RPMI7951 (cell line): ENCODE measurements around the gene ZNF444. TPM values are rescaled to one million over a fixed set of nuclear protein-coding genes. Genes with fewer than 3 reads are reported as not detected.
"Not testable (repeated sequence)": the region's sequence is repeated elsewhere in the genome, so short reads cannot be mapped to it uniquely, and the experiment has no call there.

ENCODE experiments used
- DNase-seq: peaks from one replicate; pipeline ENCODE4 v3.0.0-alpha.2; 2012; ENCODE audit warnings: low read depth
- total RNA-seq: library from RNA; depleted of rRNA; stranded (reverse); fragments of >200 nt; shearing (Covaris generic); gene quantifications from 2 replicates; pipeline ENCODE4 v1.2.3, GENCODE V29; 2014; rRNA removed

The ZNF444 gene
- total RNA-seq: 5.0 and 8.8 TPM in 2 replicates

DNA sequence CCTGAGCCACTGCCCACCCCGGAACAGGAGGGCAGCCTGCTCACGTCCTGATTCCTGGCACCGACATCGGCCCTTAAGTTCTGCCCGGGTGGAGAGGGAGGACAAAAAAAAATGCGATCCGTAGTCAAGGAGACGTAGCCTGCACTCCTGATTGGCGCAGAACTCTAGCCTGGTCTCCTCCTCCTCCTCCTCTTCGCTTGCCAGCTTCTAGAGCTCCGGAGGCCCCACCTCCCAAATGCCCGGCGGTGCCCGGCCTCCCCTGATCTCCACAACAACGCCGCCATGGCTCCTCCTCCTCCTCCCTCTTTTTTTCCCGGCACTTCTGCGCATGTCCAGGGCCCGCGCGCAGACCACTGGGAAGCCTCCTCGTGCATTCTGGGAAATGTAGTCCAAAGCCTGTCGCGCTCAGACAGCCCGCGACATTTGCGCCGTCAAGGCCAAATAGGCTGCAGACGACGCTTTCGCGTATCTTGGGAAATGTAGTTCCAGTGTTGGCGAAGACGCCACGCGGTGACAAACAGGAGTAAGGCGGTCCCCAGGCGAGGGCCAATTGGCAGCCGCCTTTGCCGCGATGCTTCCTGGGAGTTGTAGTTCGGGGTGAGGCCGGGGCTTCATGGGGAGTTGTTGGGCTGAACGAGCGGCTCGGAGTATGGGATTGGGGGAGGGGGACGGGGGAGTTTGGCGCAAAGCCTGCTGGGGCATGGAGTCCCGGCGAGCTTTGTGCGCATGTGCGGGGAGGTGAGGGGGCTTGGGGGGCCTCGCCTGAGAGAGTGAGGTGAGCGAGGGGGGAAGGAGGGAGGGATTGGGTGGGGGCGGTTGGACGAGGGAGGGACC lies at the start of gene ZNF444:
Gene ZNF444, plus strand, starts transcription at position 705 of the 834 bp plus-strand sequence. CDS start 5,625 bp downstream, outside the sequence.
- DNase-seq: peak; percentile 99

DNA sequence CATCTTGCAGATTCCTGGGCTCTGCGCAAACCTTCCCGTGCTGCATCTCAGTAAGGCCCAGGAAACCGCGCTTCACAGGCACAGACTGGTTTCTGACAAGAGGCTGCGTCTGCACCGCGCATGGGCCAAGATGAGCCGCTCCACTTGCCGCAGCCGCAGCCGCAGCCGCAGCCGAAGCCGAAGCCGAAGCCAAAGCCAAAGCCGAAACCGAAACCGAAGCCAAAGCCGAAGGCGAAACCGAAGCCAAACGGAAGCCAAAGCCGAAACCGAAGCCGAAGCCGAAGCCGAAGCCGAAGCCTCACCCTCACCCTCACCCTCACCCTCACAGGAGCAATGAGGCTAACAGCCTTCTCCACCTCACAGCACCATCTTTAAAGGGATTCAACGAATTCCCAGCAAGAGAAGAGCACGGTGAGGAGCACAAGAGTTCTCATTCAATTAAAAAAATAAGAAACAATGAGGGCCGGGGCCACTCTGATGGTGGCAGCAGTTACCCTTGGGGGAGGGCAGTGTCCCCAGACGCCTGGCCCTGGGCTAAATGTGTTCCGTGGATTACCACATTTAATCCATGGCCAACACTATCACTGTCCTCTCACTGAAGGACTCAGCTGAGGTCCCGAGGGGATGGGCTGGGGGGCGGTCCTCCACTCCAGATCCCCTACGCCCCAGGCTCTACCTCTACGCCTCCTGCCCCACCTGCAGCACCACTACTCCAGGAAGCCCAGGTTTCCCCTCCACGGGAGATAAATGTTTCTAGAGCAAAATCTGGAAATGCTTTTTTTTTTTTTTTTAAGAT lies 49.1 kb upstream of the ZNF444 start:
- DNase-seq: peak; percentile 89

GRCh38 chr19:56092685-56093631 lies 48.1 kb upstream of the ZNF444 start:
- peak; percentile 5 for DNase-seq

GRCh38 chr19:56094449-56094848 lies 46.6 kb upstream of the ZNF444 start:
- no peak for DNase-seq

DNA sequence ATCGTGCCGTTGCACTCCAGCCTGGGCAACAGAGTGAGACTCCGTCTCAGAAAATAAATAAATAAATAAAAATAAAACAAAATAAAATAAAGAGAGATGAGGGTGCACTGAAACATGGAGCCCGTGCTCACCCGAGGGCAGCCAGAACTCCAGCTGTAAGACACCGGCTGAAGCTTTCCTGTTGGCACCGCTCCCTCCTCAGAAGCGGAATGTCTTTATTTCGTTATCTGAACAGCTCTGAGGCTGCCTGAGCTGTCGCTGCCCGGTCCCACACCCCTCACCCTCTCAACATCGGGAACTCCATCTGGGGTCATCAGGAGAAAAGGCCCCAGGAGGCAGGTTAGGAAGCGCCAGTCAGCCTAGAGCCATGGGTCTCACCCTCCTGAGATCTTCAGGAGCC lies 44.4 kb upstream of the ZNF444 start:
- DNase-seq: no peak

- DNase-seq: no peak
Observed at GRCh38 chr19:56097306-56097705, 43.8 kb upstream of the ZNF444 start.

GRCh38 chr19:56097776-56098175 lies 43.3 kb upstream of the ZNF444 start:
- DNase-seq: no peak

- not testable (repeated sequence) for DNase-seq
Observed at GRCh38 chr19:56098237-56098636, 42.9 kb upstream of the ZNF444 start.

- DNase-seq: no peak
Observed at GRCh38 chr19:56098731-56099568, 42.1 kb upstream of the ZNF444 start.

GRCh38 chr19:56099638-56100539 lies 41.2 kb upstream of the ZNF444 start:
- no peak for DNase-seq

- DNase-seq: no peak
Observed at GRCh38 chr19:56101095-56101494, 40.0 kb upstream of the ZNF444 start.

- DNase-seq: no peak
Observed at GRCh38 chr19:56101746-56102535, 39.1 kb upstream of the ZNF444 start.

- DNase-seq: no peak
Observed at GRCh38 chr19:56103027-56103614, 38.0 kb upstream of the ZNF444 start.

GRCh38 chr19:56104423-56104822 lies 36.7 kb upstream of the ZNF444 start:
- no peak for DNase-seq

DNA sequence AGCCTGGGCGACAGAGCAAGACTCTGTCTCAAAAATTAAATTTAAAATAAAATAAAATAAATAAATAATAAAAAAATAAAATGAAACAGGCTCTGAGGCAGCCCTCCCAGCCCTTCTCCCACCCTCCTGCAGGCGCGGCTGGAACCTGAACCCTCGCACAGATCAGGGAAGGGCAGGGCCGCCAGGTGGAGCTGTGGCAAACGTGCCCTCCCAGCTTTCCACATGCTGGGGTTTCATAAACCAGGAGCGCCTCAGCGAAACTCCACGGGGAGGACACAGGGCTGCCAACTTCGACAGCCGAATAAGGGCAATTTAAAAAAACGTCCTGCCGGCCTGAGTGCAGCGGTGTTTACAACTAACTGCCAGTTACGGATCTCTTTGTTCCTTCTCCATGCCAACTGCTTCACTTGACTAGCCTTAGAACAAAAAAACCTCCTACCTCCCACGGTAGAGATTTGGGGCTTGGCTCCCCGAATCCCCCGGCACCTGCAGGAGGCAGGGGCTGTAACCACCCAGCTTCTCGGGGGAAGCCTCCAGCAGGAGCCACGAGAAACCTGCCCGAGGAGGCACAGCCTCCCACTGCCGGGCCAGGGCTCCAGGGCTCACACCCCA lies 35.9 kb upstream of the ZNF444 start:
- no peak for DNase-seq

- not testable (repeated sequence) for DNase-seq
Observed at GRCh38 chr19:56105831-56106396, 35.2 kb upstream of the ZNF444 start.

DNA sequence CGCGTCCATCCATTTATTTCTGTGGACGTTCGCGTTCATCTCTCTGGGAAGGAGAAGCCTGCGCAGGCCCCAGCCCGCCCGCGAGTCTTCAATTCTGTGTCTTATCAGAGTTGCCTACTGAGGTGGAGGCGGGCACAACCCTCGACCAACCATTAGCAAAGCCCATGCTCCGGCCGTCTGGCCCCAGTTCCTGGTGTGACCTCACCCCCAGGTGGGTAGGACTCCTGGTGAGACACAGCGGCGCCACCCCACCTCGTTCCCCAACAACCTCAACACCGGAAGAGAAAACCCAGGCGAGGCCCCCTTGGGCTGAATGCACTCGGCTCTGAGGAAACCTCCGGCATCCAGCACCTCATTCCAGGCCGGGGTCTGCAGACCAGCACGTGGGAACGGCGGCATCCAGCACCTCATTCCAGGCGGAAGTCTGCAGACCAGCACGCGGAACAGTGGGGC lies 34.7 kb upstream of the ZNF444 start:
- no peak for DNase-seq

DNA sequence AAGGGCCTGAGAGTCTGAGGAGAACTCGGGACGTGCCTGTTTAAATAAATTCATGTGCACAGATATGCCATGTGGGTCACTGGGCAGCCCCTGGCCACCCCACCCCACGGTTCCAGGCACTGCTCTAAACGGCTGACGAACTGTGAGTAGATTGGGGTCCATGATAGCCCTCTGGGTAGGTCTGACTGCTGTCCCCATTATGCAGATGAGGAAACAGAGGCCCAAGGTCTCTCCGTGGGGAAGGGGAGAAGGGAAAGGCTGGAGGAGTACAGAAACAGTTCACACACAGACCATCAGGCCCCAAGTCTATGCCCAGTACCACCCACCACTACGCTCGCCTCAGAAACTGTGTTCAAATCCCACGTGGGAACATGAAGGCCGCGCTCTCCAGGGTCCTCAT lies 34.1 kb upstream of the ZNF444 start:
- no peak for DNase-seq
